ENCODE measurements around the gene VIM.

VIM gene

DNA sequence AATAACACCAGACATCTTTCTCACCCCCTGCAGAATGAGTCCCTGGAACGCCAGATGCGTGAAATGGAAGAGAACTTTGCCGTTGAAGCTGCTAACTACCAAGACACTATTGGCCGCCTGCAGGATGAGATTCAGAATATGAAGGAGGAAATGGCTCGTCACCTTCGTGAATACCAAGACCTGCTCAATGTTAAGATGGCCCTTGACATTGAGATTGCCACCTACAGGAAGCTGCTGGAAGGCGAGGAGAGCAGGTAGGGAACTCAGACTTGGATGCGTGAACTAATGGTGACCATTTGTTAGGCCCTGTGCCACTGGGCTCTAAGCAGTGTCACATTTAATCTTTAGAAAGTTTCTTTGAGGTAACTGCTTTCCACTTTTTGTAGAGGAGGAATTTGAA, 7.1 kb downstream of the VIM start:
- Histone ChIP-seq H3K36me3 (peaks cover 3% of the 10 kb centered on the region; the same call in 1 of the 2 replicates), H3K27me3 (peaks cover under 1% of the 10 kb centered on the region), H3K9me3 (no peaks in the 10 kb centered on the region), H3K4me1 (no peaks in the 10 kb centered on the region), H3K4me3 (ENCODE audit: low read depth, low read length) (no peak overlapping the region)
- TF ChIP-seq, protein P1, sequence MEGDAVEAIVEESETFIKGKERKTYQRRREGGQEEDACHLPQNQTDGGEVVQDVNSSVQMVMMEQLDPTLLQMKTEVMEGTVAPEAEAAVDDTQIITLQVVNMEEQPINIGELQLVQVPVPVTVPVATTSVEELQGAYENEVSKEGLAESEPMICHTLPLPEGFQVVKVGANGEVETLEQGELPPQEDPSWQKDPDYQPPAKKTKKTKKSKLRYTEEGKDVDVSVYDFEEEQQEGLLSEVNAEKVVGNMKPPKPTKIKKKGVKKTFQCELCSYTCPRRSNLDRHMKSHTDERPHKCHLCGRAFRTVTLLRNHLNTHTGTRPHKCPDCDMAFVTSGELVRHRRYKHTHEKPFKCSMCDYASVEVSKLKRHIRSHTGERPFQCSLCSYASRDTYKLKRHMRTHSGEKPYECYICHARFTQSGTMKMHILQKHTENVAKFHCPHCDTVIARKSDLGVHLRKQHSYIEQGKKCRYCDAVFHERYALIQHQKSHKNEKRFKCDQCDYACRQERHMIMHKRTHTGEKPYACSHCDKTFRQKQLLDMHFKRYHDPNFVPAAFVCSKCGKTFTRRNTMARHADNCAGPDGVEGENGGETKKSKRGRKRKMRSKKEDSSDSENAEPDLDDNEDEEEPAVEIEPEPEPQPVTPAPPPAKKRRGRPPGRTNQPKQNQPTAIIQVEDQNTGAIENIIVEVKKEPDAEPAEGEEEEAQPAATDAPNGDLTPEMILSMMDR (IDR thresholded peaks at IDR 0.05; ENCODE audit: low read depth, low read length), result peak; percentile 20; the same call in 1 of the 2 replicates
- DNase-seq, result no peak

DNA sequence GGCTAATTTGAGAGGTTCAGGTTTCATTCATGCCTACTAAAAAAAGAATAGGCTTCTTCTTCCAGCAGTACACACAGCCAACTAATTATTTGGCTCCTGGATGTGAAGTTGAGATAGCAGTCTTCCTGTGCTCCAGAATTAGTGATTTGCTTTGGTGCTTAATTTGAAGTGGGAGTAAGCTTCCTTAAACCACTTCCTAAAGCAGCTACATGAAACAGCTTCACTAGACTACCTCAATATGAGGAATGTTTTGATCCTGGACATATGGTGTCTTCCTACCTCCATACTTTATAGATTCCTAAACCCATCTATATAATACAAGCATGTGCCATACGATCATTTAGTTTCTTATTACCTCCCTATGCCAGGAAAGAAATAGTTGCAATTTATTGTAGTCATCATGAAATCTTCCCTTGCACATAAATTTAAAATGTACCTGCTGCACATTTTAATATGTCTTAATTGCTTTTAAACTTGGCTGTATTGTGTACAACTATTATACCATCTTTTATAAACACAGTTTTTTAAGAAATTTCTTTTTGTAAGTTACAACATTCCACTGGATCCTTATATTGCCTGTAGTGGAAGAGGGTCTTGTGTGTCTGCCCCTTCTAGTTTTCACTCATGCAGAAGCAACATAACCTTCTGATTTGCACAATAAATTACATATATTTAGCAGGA, 8.6 kb downstream of the VIM start:
- no peaks in the 10 kb centered on the region for H3K27me3 ChIP-seq
- no peak overlapping the region for H3K4me3 ChIP-seq (ENCODE audit: low read depth, low read length)
- TF ChIP-seq, protein P1 (IDR thresholded peaks at IDR 0.05; ENCODE audit: low read depth, low read length), result no peak
- H3K36me3 ChIP-seq, result peaks cover 3% of the 10 kb centered on the region; the same call in 1 of the 2 replicates
- no peaks in the 10 kb centered on the region for H3K9me3 ChIP-seq
- no peaks in the 10 kb centered on the region for H3K4me1 ChIP-seq
- DNase-seq, result no peak

GRCh38 chr10:17237149-17237527, 9.1 kb downstream of the VIM start:
- Histone ChIP-seq H3K27me3 (no peaks in the 10 kb centered on the region), H3K4me1 (no peaks in the 10 kb centered on the region), H3K9me3 (no peaks in the 10 kb centered on the region), H3K36me3 (peaks cover 3% of the 10 kb centered on the region; the same call in 1 of the 2 replicates), H3K4me3 (ENCODE audit: low read depth, low read length) (no peak overlapping the region)
- TF ChIP-seq, protein P1 (IDR thresholded peaks at IDR 0.05; ENCODE audit: low read depth, low read length), result no peak
- DNase-seq, result no peak

- Histone ChIP-seq H3K4me1 (no peaks in the 10 kb centered on the region), H3K4me3 (ENCODE audit: low read depth, low read length) (no peak overlapping the region), H3K36me3 (peaks cover 3% of the 10 kb centered on the region; the same call in 1 of the 2 replicates), H3K9me3 (no peaks in the 10 kb centered on the region), H3K27me3 (no peaks in the 10 kb centered on the region)
- no peak for DNase-seq
- TF ChIP-seq, protein P1 (IDR thresholded peaks at IDR 0.05; ENCODE audit: low read depth, low read length), result no peak
Measured at GRCh38 chr10:17237915-17238444, 9.9 kb downstream of the VIM start.

DNA sequence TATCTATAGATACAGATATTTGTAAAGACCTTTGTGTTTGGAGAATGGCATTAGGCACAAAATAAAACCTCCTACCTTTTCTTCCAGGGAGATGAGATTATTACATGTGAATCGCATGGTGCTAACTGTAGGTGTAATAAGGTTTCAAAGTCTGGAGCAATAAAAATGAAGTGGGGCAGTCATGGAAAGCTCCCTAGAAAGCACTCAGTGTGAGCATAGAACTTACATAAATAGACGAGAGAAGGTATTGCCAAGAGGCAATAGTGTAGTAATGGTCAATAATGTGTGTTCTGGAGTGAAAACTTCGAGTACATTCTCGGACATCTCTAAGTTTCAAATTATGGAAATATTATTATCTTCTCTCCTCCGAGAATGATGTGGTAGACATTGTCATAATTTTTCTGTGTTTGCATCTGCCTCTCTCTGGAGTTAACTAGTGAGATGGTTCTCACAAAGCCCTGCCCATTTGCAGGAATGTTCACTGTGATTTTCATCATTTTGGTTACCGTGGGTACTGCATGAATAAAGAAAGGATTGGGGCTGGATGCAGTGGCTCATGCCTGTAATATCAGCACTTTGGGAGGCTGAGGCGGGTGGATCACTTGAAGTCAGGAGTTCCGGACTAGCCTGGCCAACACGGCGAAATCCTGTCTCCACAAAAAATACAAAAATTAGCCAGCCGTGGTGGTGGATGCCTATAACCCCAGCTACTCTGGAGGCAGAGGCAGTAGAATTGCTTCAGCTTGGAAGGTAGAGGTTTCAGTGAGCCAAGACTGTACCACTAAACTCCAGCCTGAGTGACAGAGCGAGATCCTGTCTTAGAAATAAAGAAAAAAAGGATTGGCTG, 10.6 kb downstream of the VIM start:
- Histone ChIP-seq H3K27me3 (no peaks in the 10 kb centered on the region), H3K4me3 (ENCODE audit: low read depth, low read length) (no peak overlapping the region), H3K9me3 (no peaks in the 10 kb centered on the region), H3K4me1 (no peaks in the 10 kb centered on the region), H3K36me3 (peaks cover 3% of the 10 kb centered on the region; the same call in 1 of the 2 replicates)
- DNase-seq, result no peak
- TF ChIP-seq, protein P1 (IDR thresholded peaks at IDR 0.05; ENCODE audit: low read depth, low read length), result no peak
